Transverse colon (tissue), 4 donors: Measurements from ENCODE around the gene LBX1. TPM values are rescaled to one million over a fixed set of nuclear protein-coding genes. Genes with fewer than 3 reads are reported as not detected.

Source experiments
- DNase-seq: peaks from one replicate; pipeline ENCODE4 v3.0.0-alpha.2; 2019
- H3K27ac ChIP-seq, 4 donors: fragments of 200-600 bp; sonication (generic); 2 replicates each; pipeline ENCODE4 v1.5.1; 2016 to 2018; ENCODE audit warnings: inconsistent platforms in 4 of 4
- H3K27me3 ChIP-seq: fragments of 200-600 bp; sonication (generic); 2 replicates; pipeline ENCODE4 v1.5.1; 2017; ENCODE audit warnings: inconsistent platforms
- H3K36me3 ChIP-seq, 4 donors: fragments of 200-600 bp; sonication (generic); 2 replicates each; pipeline ENCODE4 v1.5.1; 2017 to 2019; ENCODE audit warnings: inconsistent platforms in 4 of 4
- H3K4me1 ChIP-seq, 4 donors: fragments of 200-600 bp; sonication (generic); 2 replicates each; pipeline ENCODE4 v1.5.1; 2017 to 2020; ENCODE audit warnings: inconsistent platforms in 4 of 4
- H3K4me3 ChIP-seq, 4 donors: fragments of 200-600 bp; sonication (generic); 1 replicate in 1 of 4; 2 replicates in 3 of 4; pipeline versions ENCODE4 v1.5.1 to v1.6.1; 2017 to 2019; ENCODE audit warnings: inconsistent platforms in 4 of 4
- H3K9me3 ChIP-seq, 2 donors: fragments of 200-600 bp; sonication (generic); 2 replicates each; pipeline ENCODE4 v1.5.1; 2017 to 2019; ENCODE audit warnings: inconsistent platforms in 2 of 2
- EP300 ChIP-seq: sonication (generic); formaldehyde crosslinking; IDR thresholded peaks from one replicate; pipeline ENCODE4 v1.6.1; 2017; ENCODE audit warnings: antibody characterized with exemption, low read depth
- POLR2A ChIP-seq: fragments of 450-650 bp; IDR thresholded peaks from one replicate; pipeline ENCODE4 v1.6.1; 2016; ENCODE audit warnings: antibody characterized with exemption, mild to moderate bottlenecking, moderate library complexity
- POLR2AphosphoS5 ChIP-seq, 3 donors: sonication (generic); formaldehyde crosslinking; IDR thresholded peaks; one replicate each; pipeline ENCODE4 v1.6.1; 2016; ENCODE audit warnings: antibody characterized with exemption in 3 of 3
- WGBS, 2 donors: methylation state at CpG; one replicate each; pipeline ENCODE4 v1.1.5; 2018; ENCODE audit warnings: low coverage in 1 of 2; 5-methylcytosine and 5-hydroxymethylcytosine counted together
- in situ Hi-C, 4 donors: fragments of 200-750 bp; cut with MboI; loops; one replicate each; pipeline versions ENCODE4 v1.15.0 to v1.15.1; 2017; ENCODE audit warnings: low sequenced_read_pairs in 3 of 4, low pct_ligation_motif_present in 1 of 4, low pct_unique_long_range_greater_than_20kb in 1 of 4
- intact Hi-C: fragments of 100-400 bp; cut with DNase I; formaldehyde crosslinking; loops from one replicate; pipeline ENCODE4 v1.15.1; 2023; ENCODE audit warnings: low total_unique reads
- total RNA-seq, 4 donors: library from RNA; depleted of rRNA; stranded (reverse); fragments of >200 nt; gene quantifications; one replicate each; pipeline ENCODE4 v1.1.0, GENCODE V29; 2016
- TF ChIP-seq, protein P1 (sequence below), 5 experiments: fragments of 200-600 bp in 3 of 5; fragments of 450-650 bp in 2 of 5; sonication (generic) in 3 of 5; IDR thresholded peaks; 1 replicate in 2 of 5; 2 replicates in 3 of 5; pipeline ENCODE4 v1.5.1; 2016 to 2017; ENCODE audit warnings: antibody characterized with exemption in 5 of 5, inconsistent platforms in 3 of 5, mild to moderate bottlenecking in 2 of 5, moderate library complexity in 1 of 5

LBX1 gene
- total RNA-seq, 4 donors from 2014 or later: not detected

- WGBS, 2 donors: 50 to 71% methylated on average over 4 to 11 of the region's 11 CpGs
- TF ChIP-seq POLR2A (no peak), POLR2AphosphoS5 (IDR thresholded peaks at IDR 0.05) (no peak), EP300 (no peak)
- TF ChIP-seq, protein P1, sequence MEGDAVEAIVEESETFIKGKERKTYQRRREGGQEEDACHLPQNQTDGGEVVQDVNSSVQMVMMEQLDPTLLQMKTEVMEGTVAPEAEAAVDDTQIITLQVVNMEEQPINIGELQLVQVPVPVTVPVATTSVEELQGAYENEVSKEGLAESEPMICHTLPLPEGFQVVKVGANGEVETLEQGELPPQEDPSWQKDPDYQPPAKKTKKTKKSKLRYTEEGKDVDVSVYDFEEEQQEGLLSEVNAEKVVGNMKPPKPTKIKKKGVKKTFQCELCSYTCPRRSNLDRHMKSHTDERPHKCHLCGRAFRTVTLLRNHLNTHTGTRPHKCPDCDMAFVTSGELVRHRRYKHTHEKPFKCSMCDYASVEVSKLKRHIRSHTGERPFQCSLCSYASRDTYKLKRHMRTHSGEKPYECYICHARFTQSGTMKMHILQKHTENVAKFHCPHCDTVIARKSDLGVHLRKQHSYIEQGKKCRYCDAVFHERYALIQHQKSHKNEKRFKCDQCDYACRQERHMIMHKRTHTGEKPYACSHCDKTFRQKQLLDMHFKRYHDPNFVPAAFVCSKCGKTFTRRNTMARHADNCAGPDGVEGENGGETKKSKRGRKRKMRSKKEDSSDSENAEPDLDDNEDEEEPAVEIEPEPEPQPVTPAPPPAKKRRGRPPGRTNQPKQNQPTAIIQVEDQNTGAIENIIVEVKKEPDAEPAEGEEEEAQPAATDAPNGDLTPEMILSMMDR (IDR thresholded peaks at IDR 0.05): no peak
- Histone ChIP-seq H3K27me3 (peaks cover 54% of the 10 kb centered on the region), H3K27ac (no peak overlapping the region), H3K4me1 (no peaks in the 10 kb centered on the region), H3K4me3 (no peak overlapping the region), H3K36me3 (no peaks in the 10 kb centered on the region), H3K9me3 (peaks cover 0 to 7% of the 10 kb centered on the region in 2 donors)
- in situ Hi-C loops (no loop called here), intact Hi-C loops (no loop called here)
- no peak for DNase-seq
Measured at GRCh38 chr10:101263150-101263752, 34.0 kb upstream of the LBX1 start.

GRCh38 chr10:101262147-101262546 is 32.9 kb upstream of the LBX1 start:
- in situ Hi-C loops: no loop called here
- no peak for DNase-seq
- Histone ChIP-seq H3K36me3 (no peaks in the 10 kb centered on the region), H3K4me3 (no peak overlapping the region), H3K27ac (no peak overlapping the region), H3K9me3 (peaks cover 0 to 11% of the 10 kb centered on the region in 2 donors), H3K4me1 (no peaks in the 10 kb centered on the region), H3K27me3 (peaks cover 54% of the 10 kb centered on the region)
- WGBS, 2 donors: 57 to 64% methylated on average over 2 to 9 of the region's 9 CpGs
- TF ChIP-seq EP300 (no peak), POLR2A (no peak), POLR2AphosphoS5 (IDR thresholded peaks at IDR 0.05) (no peak)
- TF ChIP-seq, protein P1 (IDR thresholded peaks at IDR 0.05): no peak
- intact Hi-C loops: no loop called here

DNA sequence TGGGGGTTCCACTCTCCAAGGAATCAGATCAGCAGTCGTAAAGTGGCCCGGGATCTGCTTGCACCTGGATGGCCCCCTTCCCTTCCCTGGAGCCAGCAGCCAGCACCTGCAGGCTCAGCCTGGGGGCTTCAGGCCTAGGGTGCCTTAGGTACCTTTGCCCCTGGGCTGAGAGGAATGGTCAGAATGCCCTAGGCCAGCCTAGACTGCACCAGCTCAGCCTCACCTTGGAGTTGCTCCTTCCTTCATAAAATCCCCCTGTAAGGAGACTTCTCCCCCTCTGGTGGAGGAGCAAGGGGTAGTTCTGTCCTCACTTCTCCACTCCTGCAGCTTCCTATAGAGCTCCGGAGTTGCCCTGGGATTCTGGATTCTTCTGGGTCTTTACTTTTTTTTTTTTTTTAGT is 32.4 kb upstream of the LBX1 start:
- 59 to 85% methylated on average over 3 of the region's 3 CpGs for WGBS, 2 donors
- TF ChIP-seq, protein P1 (IDR thresholded peaks at IDR 0.05): no peak
- Histone ChIP-seq H3K4me3 (no peak overlapping the region), H3K27ac (no peak overlapping the region), H3K4me1 (no peaks in the 10 kb centered on the region), H3K27me3 (peaks cover 54% of the 10 kb centered on the region), H3K36me3 (no peaks in the 10 kb centered on the region), H3K9me3 (peaks cover 0 to 11% of the 10 kb centered on the region in 2 donors)
- in situ Hi-C loops: no loop called here
- intact Hi-C loops: no loop called here
- no peak for DNase-seq

DNA sequence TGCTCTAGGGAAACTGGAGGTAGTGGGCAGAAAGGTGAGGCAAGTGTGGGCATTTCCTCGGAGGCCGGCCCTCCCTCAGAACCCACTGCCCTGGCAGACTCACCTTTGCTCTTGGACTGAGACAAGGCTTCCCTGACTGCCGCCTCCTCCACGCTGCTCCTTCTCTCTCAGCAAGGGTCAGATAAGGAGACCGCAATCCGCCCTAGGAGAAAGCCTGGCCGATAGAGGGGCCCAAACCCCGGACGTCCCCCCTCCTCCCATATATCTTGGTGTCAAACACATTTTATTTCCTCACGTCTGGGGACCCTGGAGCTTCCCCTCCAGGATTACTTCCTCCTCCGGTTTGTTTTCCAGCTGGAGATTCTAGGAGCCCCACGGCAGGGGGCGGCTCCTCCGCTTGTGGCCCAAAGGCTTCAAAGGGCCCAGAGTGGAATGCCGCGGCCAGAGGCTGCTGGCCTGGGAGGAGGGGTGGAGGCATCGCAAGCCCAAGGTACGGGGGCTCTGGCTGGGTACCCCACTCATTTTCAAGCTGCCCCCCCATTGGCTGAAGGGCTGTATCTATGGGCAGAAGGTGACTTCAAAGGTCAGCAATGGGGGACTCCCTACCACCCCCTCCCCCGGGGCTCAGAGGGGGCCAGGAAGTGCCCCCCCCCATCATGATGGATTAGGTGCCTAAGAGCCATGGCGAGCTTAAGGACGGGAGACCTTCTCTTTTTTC is 31.7 kb upstream of the LBX1 start:
- 33 to 38% methylated on average over 8 to 21 of the region's 21 CpGs for WGBS, 2 donors
- in situ Hi-C loops (no loop called here), intact Hi-C loops (no loop called here)
- Histone ChIP-seq H3K36me3 (no peaks in the 10 kb centered on the region), H3K27ac (no peak overlapping the region), H3K9me3 (peaks cover 0 to 11% of the 10 kb centered on the region in 2 donors), H3K27me3 (peaks cover 54% of the 10 kb centered on the region), H3K4me1 (no peaks in the 10 kb centered on the region), H3K4me3 (no peak overlapping the region)
- no peak for DNase-seq
- TF ChIP-seq, protein P1 (IDR thresholded peaks at IDR 0.05): no peak
- no peak for TF ChIP-seq EP300
